ENCODE measurements around the gene APCDD1L. TPM values are rescaled to one million over a fixed set of nuclear protein-coding genes. Genes with fewer than 3 reads are reported as not detected.
A peak's percentile ranks its signal among the peaks of the same experiment; 100 is the strongest.

Gene APCDD1L
- polyA plus RNA-seq, 1 of the 3 experiments (the other 2 are of a cell fraction): 0.99 TPM

GRCh38 chr20:58469616-58470015 lies 45.6 kb downstream of the APCDD1L start:
- POLR2A ChIA-PET: no interaction called here
- Histone ChIP-seq H3K79me2 (ENCODE audit: insufficient read depth) (no peaks in the 10 kb centered on the region), H3K4me1 (ENCODE audit: control insufficient read depth in 1 of 2, insufficient read depth in 2 of 2, low read depth in 1 of 2, low read length in 1 of 2) (peaks cover 5 to 54% of the 10 kb centered on the region in 2 experiments; a peak in 3 of 4 replicates), H2AFZ (ENCODE audit: low read depth) (no peak overlapping the region), H3K4me2 (no peak overlapping the region), H3K9me3 (no peaks in the 10 kb centered on the region), H3K27me3 (ENCODE audit: insufficient read depth) (no peaks in the 10 kb centered on the region), H3K36me3 (replicated peaks in 1 of 2; ENCODE audit: control insufficient read depth in 1 of 2, insufficient read depth in 2 of 2, low read length in 1 of 2) (no peaks in the 10 kb centered on the region), H3F3A (replicated peaks; ENCODE audit: insufficient read depth) (peaks cover 11% of the 10 kb centered on the region), H3K27ac (ENCODE audit: low read depth in 2 of 2, low read length in 1 of 2) (no peak overlapping the region), H3K9me2 (no peaks in the 10 kb centered on the region), H3K4me3 (ENCODE audit: low read depth in 2 of 2, low read length in 1 of 2) (no peak overlapping the region), H3K9ac (no peak overlapping the region), H4K20me1 (ENCODE audit: insufficient read depth) (no peaks in the 10 kb centered on the region)
- TF ChIP-seq RAD21 (IDR thresholded peaks at IDR 0.05; ENCODE audit: low read length) (no peak), ZBTB33 (IDR thresholded peaks at IDR 0.05; ENCODE audit: borderline replicate concordance, low read depth) (no peak), YY1 (IDR thresholded peaks at IDR 0.05; ENCODE audit: low read depth) (no peak)
- DNase-seq: no peak
- 85% methylated on average over 12 of the region's 12 CpGs for WGBS (ENCODE audit: low lambda C conversion rate)
- CTCF ChIA-PET: no interaction called here

DNA sequence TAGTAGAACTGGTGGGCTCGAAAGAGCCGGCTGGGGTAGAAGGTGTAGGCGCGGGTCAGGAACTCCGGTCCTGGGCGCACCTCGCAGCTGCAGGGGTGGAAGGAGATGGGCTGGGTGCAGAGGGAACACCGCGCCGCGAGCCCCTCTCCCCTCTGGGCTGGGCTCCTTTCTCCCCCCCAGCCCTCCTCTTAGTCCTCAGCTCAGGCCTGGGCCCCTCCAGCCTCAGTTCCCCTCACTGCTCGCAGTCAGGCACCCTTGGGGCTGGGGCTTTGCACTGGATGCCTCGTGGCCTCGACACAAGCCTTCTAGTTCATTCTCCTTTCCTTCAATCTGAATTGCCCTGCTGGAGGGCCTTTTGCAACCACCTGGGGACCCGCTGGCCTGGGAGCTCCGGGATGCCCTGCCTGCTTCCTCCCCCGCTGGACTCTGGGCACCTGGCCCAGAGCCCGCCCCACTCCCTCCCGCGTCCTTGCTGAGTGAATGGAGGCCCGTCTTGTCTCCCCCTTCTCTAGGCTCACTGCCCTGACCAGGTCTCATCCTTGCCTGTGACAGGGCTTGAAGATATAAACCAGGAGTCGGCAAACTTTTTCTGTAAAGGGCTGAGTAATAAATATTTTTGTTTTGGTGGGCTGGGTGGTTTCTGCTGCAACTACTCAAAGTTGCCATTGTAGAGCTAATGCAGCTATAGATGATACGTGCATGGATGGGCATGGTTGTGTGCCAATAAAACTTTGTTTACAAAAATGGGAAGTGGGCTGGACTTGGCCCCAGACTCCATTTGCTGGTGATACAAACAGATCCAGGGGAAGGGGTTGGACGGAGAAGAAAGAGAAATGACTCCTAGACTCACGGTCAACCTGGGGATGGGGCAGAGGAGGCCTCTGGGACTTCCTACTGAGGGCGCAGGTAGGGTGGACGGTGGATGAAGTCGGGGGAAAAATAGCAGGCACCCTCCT lies 47.3 kb downstream of the APCDD1L start:
- Histone ChIP-seq H3K9ac (no peak overlapping the region), H4K20me1 (ENCODE audit: insufficient read depth) (no peaks in the 10 kb centered on the region), H3K9me3 (no peaks in the 10 kb centered on the region), H3K36me3 (replicated peaks in 1 of 2; ENCODE audit: control insufficient read depth in 1 of 2, insufficient read depth in 2 of 2, low read length in 1 of 2) (no peaks in the 10 kb centered on the region), H3K27ac (ENCODE audit: low read depth in 2 of 2, low read length in 1 of 2) (no peak overlapping the region), H3K4me1 (ENCODE audit: control insufficient read depth in 1 of 2, insufficient read depth in 2 of 2, low read depth in 1 of 2, low read length in 1 of 2) (peaks cover 5 to 48% of the 10 kb centered on the region in 2 experiments; a peak in 3 of 4 replicates), H3F3A (replicated peaks; ENCODE audit: insufficient read depth) (peaks cover 11% of the 10 kb centered on the region), H3K79me2 (ENCODE audit: insufficient read depth) (no peaks in the 10 kb centered on the region), H3K4me2 (no peak overlapping the region), H3K27me3 (ENCODE audit: insufficient read depth) (no peaks in the 10 kb centered on the region), H3K9me2 (no peaks in the 10 kb centered on the region), H2AFZ (ENCODE audit: low read depth) (no peak overlapping the region), H3K4me3 (ENCODE audit: low read depth in 2 of 2, low read length in 1 of 2) (no peak overlapping the region)
- CTCF ChIA-PET: interaction anchor here (2.7 kb wide), 1 partner anchor 20 kb away, joined by 7 read pairs; no protein-coding TSS in a partner anchor
- DNase-seq: peak; percentile 48
- POLR2A ChIA-PET: no interaction called here
- TF ChIP-seq TCF12 (IDR thresholded peaks at IDR 0.05) (peak; percentile 71), SMC3 (IDR thresholded peaks at IDR 0.05; ENCODE audit: low read depth, low read length) (no peak), POLR2AphosphoS5 (IDR thresholded peaks at IDR 0.05; ENCODE audit: low read depth, low read length) (no peak), FOSL2 (IDR thresholded peaks at IDR 0.05; ENCODE audit: borderline replicate concordance, low read depth) (peak; percentile 17; the same call in 1 of the 2 replicates), NFIC (IDR thresholded peaks at IDR 0.05; ENCODE audit: borderline replicate concordance) (peak; percentile 42; the same call in 1 of the 2 replicates), MEF2A (IDR thresholded peaks at IDR 0.05; ENCODE audit: borderline replicate concordance, low read depth) (no peak)
- TF ChIP-seq, protein P1, sequence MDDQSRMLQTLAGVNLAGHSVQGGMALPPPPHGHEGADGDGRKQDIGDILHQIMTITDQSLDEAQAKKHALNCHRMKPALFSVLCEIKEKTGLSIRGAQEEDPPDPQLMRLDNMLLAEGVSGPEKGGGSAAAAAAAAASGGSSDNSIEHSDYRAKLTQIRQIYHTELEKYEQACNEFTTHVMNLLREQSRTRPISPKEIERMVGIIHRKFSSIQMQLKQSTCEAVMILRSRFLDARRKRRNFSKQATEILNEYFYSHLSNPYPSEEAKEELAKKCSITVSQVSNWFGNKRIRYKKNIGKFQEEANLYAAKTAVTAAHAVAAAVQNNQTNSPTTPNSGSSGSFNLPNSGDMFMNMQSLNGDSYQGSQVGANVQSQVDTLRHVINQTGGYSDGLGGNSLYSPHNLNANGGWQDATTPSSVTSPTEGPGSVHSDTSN (IDR thresholded peaks at IDR 0.05): peak; percentile 26; the same call in 1 of the 2 replicates
- WGBS (ENCODE audit: low lambda C conversion rate): 88% methylated on average over 27 of the region's 28 CpGs
